ENCODE measurements around the gene TSPAN11. TPM values are rescaled to one million over a fixed set of nuclear protein-coding genes. Genes with fewer than 3 reads are reported as not detected.
"Not testable (repeated sequence)": the region's sequence is repeated elsewhere in the genome, so short reads cannot be mapped to it uniquely, and the experiment has no call there.

TSPAN11 gene
- total and polyA plus RNA-seq, 2 donors (not counting 3 experiments of a cell fraction or from before 2014, with no cell fraction given) = 2.1 to 3.9 TPM

DNA sequence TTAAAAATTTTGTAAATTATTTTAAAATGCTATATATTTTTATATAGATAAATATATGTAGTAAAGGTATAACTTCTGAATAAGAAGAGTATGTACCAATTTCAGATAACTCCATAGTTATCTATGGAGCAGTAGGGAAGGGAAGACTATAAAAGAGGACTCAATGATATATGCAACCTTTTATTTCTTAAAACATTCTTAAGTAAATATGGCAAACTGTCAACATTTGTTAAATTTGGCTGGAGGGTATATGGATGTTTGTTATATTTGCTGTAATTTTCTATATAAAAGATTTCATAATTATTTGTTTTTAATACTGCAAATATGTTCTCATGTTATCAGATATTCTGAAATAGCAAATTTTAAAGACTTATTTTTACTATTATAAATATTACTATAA is 38.3 kb upstream of the TSPAN11 start:
- Histone ChIP-seq H3K4me2 (ENCODE audit: insufficient read depth, low read length) (no peak overlapping the region), H4K20me1 (replicated peaks; ENCODE audit: control insufficient read depth, extremely low read depth, insufficient read depth, low read length) (no peaks in the 10 kb centered on the region), H3K36me3 (ENCODE audit: control insufficient read depth in 2 of 2, extremely low read depth in 1 of 2, insufficient read depth in 2 of 2, low read length in 2 of 2) (no peaks in the 10 kb centered on the region), H3K9me1 (replicated peaks; ENCODE audit: control insufficient read depth, extremely low read depth, insufficient read depth, low read length) (no peaks in the 10 kb centered on the region), H3K27ac (ENCODE audit: insufficient read depth, low read depth, low read length) (no peak overlapping the region), H3K4me3 (replicated peaks in 1 of 3; ENCODE audit: insufficient read depth in 1 of 3, low read depth in 1 of 3, low read length in 3 of 3) (no peak overlapping the region), H2AFZ (ENCODE audit: low read depth, low read length) (no peak overlapping the region), H3K4me1 (ENCODE audit: control insufficient read depth, extremely low read depth, insufficient read depth, low read length) (no peaks in the 10 kb centered on the region), H3K79me2 (ENCODE audit: control insufficient read depth, insufficient read depth, low read length) (no peaks in the 10 kb centered on the region), H3K9ac (replicated peaks; ENCODE audit: extremely low read depth, insufficient read depth, low read length) (no peak overlapping the region), H3K9me3 (replicated peaks; ENCODE audit: control insufficient read depth, insufficient read depth, low read length) (no peaks in the 10 kb centered on the region), H3K27me3 (ENCODE audit: control insufficient read depth in 2 of 2, insufficient read depth in 2 of 2, low read length in 2 of 2) (peaks cover 0 to 13% of the 10 kb centered on the region in 2 experiments)
- ChIA-PET POLR2A (no interaction called here), CTCF (no interaction called here)
- BruUV-seq (replicated peaks) = no TSS peak
- FAIRE-seq (no peak), DNase-seq (ENCODE audit: low read depth, low spot score) (no peak)
- dilution Hi-C loops (cut with MboI; ENCODE audit: extremely low pct_ligation_motif_present, low sequenced_read_pairs) (no loop called here), intact Hi-C loops (cut with micrococcal nuclease) (no loop called here)
- no peak for TF ChIP-seq MAX (IDR thresholded peaks at IDR 0.05; ENCODE audit: insufficient read depth, insufficient read length)
- TF ChIP-seq FOS (IDR thresholded peaks at IDR 0.05; ENCODE audit: borderline replicate concordance, insufficient read depth, low read length) = no peak
- TF ChIP-seq JUN (IDR thresholded peaks at IDR 0.05; ENCODE audit: borderline replicate concordance, insufficient read depth, insufficient read length, low read depth) = no peak
- no peak for TF ChIP-seq CTCF (IDR thresholded peaks at IDR 0.05; ENCODE audit: extremely low read depth in 1 of 2, insufficient read depth in 1 of 2, low read depth in 1 of 2, low read length in 2 of 2)
- TF ChIP-seq POLR2A (IDR thresholded peaks at IDR 0.05; ENCODE audit: low read depth, low read length) = no peak
- no peak for TF ChIP-seq EZH2 (IDR thresholded peaks at IDR 0.05; ENCODE audit: borderline replicate concordance, low read depth, low read length, severe bottlenecking)
- no peak for TF ChIP-seq POLR2AphosphoS5 (IDR thresholded peaks at IDR 0.05; ENCODE audit: insufficient read depth, low read depth, low read length)
- no peak for TF ChIP-seq MYC (IDR thresholded peaks at IDR 0.05; ENCODE audit: low read depth, low read length)
- TF ChIP-seq GATA2 (IDR thresholded peaks at IDR 0.05; ENCODE audit: insufficient read depth, insufficient read length, low read depth, low read length) = no peak

- H4K20me1 ChIP-seq (replicated peaks; ENCODE audit: control insufficient read depth, extremely low read depth, insufficient read depth, low read length); POLR2A ChIA-PET; DNase-seq (ENCODE audit: low read depth, low spot score); BruUV-seq (replicated peaks); H3K4me3 ChIP-seq (replicated peaks in 1 of 3; ENCODE audit: insufficient read depth in 1 of 3, low read depth in 1 of 3, low read length in 3 of 3); H3K36me3 ChIP-seq (ENCODE audit: control insufficient read depth in 2 of 2, extremely low read depth in 1 of 2, insufficient read depth in 2 of 2, low read length in 2 of 2); H3K27ac ChIP-seq (ENCODE audit: insufficient read depth, low read depth, low read length); H3K79me2 ChIP-seq (ENCODE audit: control insufficient read depth, insufficient read depth, low read length); dilution Hi-C loops (cut with MboI; ENCODE audit: extremely low pct_ligation_motif_present, low sequenced_read_pairs); H3K4me2 ChIP-seq (ENCODE audit: insufficient read depth, low read length); H3K9me1 ChIP-seq (replicated peaks; ENCODE audit: control insufficient read depth, extremely low read depth, insufficient read depth, low read length); intact Hi-C loops (cut with micrococcal nuclease); FAIRE-seq; H3K27me3 ChIP-seq (ENCODE audit: control insufficient read depth in 2 of 2, insufficient read depth in 2 of 2, low read length in 2 of 2); H2AFZ ChIP-seq (ENCODE audit: low read depth, low read length); H3K9me3 ChIP-seq (replicated peaks; ENCODE audit: control insufficient read depth, insufficient read depth, low read length); H3K4me1 ChIP-seq (ENCODE audit: control insufficient read depth, extremely low read depth, insufficient read depth, low read length); H3K9ac ChIP-seq (replicated peaks; ENCODE audit: extremely low read depth, insufficient read depth, low read length): not testable (repeated sequence)
- CTCF ChIA-PET = interaction anchor here (1.3 to 1.4 kb wide), 2 partner anchors 91 to 92 kb away, joined by 3 to 4 read pairs; no protein-coding TSS in a partner anchor
Measured at GRCh38 chr12:30894531-30894930, 32.0 kb upstream of the TSPAN11 start.
